Raji (cell line): ENCODE data around the gene SPACA4.

ENCODE experiments used
- POLR2A ChIP-seq: IDR thresholded peaks from 2 replicates; pipeline ENCODE4 v1.6.1; 2011; ENCODE audit warnings: low read depth, low read length, control low read depth; ENCODE audit not compliant: insufficient read depth

The SPACA4 gene

DNA sequence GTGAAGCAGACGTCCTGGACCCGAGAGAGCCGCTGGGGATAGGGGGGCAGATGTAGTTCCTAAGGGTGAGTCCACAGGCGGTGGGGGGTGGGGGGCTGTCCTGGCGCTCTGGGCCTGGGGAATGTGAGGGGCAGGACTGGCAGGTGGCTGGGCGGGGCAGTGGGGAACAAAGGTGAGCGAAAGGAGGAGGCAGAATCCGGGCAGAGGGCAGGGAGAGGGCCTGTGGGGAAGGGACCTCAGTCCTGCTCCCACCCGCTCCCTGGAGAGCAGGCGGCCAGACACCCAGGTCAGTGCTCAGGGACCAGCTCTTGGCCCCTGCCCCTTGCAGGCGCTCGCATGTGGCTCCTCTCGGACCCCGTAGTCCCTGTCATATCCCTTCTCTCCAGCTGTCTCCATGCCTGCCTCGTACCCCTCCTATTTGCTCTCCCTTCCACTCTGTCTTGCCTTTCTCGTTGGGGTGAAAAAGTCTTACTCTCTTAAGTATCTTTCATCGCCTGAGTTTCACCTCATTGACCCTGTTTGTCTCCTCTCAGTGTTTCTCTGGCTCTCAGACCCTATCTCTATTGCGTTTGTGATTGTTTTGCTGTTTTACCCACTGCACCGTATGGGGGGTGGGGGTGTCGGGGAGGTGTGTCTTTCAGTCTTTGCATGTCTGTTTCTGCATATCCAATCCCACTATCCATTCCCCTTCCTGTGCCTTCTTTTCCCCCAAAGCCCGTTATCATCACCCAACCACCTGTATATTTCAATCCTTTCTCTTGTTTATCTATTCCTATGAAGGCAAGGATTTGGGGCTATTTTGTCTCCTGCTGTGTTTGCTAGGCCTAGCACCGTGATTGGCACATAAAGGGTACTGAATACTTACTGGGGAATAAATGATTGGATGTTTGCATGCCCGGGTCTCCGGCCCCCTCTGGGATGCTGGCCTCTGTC, 18.5 kb downstream of the SPACA4 start:
- no peak for TF ChIP-seq POLR2A

DNA sequence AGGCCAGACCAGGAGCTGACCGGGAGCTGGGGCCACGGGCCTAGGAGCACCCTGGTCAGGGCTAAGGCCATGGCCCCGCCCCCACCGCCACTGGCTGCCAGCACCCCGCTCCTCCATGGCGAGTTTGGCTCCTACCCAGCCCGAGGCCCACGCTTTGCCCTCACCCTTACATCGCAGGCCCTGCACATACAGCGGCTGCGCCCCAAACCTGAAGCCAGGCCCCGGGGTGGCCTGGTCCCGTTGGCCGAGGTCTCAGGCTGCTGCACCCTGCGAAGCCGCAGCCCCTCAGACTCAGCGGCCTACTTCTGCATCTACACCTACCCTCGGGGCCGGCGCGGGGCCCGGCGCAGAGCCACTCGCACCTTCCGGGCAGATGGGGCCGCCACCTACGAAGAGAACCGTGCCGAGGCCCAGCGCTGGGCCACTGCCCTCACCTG, 19.4 kb downstream of the SPACA4 start:
- no peak for TF ChIP-seq POLR2A

DNA sequence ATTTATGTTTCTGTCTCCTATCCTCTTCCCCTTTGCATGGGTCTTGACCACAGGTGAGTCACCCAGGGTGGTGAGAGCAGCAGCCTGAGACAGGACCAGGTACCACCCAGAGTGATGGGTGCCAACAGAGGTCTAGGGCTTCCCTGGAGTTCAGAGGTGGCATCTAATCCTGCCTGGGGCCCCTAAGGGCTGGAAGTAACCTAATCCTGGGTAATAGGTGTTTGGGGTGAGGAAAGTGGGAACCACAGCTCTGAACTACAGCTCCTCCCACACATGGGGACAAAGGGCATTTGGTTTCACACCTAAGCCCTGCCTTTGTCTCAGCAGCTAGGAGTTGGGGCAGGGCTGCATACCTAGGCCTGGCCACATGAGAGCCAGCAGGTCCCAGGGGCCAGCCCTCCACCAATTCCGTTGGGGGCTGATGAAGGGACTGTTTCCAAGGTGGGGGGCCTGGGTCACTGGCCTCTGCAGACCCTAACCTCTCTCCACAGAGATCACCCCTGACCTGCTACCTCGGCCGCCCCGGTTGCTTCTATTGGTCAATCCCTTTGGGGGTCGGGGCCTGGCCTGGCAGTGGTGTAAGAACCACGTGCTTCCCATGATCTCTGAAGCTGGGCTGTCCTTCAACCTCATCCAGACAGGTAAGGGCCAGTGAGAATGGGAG, 20.8 kb downstream of the SPACA4 start:
- no peak for TF ChIP-seq POLR2A

DNA sequence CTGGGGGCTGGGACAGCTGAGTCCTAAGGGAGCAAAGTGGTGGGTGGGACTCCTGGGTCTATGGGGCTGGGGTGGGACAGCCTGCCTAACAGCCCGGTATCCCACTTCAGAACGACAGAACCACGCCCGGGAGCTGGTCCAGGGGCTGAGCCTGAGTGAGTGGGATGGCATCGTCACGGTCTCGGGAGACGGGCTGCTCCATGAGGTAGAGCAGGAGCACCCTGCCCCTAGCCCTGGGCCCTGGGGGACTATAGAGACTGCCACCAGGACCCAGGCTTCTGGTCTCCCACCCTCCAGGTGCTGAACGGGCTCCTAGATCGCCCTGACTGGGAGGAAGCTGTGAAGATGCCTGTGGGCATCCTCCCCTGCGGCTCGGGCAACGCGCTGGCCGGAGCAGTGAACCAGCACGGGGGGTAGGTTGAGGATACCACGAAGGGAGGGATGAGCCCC, 21.3 kb downstream of the SPACA4 start:
- TF ChIP-seq POLR2A = no peak

DNA sequence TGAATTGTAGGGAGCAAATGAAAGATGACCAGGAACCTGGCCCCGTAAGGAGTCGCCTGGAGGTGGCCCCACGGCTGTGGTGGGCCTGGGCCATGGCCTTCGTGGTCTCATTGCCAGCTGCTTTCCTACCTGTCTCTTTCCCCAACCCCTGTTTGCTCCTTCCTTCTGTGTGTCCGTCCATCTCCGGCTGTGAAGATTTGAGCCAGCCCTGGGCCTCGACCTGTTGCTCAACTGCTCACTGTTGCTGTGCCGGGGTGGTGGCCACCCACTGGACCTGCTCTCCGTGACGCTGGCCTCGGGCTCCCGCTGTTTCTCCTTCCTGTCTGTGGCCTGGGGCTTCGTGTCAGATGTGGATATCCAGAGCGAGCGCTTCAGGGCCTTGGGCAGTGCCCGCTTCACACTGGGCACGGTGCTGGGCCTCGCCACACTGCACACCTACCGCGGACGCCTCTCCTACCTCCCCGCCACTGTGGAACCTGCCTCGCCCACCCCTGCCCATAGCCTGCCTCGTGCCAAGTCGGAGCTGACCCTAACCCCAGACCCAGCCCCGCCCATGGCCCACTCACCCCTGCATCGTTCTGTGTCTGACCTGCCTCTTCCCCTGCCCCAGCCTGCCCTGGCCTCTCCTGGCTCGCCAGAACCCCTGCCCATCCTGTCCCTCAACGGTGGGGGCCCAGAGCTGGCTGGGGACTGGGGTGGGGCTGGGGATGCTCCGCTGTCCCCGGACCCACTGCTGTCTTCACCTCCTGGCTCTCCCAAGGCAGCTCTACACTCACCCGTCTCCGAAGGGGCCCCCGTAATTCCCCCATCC, 22.1 kb downstream of the SPACA4 start:
- 0 out of 2 replicates have a peak, but pooled peaks have one; percentile 11 for TF ChIP-seq POLR2A

DNA sequence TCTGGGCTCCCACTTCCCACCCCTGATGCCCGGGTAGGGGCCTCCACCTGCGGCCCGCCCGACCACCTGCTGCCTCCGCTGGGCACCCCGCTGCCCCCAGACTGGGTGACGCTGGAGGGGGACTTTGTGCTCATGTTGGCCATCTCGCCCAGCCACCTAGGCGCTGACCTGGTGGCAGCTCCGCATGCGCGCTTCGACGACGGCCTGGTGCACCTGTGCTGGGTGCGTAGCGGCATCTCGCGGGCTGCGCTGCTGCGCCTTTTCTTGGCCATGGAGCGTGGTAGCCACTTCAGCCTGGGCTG, 22.7 kb downstream of the SPACA4 start:
- no peak for TF ChIP-seq POLR2A

DNA sequence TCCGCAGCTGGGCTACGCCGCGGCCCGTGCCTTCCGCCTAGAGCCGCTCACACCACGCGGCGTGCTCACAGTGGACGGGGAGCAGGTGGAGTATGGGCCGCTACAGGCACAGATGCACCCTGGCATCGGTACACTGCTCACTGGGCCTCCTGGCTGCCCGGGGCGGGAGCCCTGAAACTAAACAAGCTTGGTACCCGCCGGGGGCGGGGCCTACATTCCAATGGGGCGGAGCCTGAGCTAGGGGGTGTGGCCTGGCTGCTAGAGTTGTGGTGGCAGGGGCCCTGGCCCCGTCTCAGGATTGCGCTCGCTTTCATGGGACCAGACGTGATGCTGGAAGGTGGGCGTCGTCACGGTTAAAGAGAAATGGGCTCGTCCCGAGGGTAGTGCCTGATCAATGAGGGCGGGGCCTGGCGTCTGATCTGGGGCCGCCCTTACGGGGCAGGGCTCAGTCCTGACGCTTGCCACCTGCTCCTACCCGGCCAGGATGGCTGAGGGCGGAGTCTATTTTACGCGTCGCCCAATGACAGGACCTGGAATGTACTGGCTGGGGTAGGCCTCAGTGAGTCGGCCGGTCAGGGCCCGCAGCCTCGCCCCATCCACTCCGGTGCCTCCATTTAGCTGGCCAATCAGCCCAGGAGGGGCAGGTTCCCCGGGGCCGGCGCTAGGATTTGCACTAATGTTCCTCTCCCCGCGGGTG, 23.2 kb downstream of the SPACA4 start:
- TF ChIP-seq POLR2A = no peak

DNA sequence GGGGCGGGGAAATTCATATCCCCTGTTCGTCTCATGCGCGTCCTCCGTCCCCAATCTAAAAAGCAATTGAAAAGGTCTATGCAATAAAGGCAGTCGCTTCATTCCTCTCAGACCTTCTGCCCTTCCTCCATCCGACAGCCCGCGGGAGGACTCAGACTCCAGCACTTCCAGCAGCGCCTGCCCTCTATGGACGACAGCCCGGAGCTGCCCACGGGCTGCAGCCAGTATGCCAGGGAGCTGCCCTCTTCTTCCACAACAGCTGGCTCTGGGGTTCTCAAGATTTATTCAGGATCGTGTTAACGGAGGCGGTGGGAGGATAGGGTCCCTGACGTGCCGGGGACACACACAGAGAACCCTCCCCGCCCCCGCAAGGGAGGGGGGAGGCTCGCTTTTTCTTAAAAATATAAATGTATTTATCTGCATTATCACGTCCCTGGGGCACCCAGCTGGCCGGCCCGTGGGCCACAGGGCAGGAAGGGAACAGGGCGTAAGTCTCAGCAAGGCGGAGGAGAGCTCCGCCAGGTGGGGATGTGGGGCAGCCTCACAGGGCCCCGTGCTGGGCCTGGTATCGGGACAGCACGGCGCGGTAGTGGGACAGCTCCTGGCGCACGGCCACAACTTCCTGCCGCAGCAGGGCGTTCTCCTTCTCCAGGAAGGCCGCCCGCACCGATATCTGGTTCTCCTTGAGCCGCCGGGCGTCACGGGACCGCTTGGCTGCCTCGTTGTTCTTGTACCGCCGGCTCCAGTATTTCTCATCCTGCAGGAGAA, 23.9 kb downstream of the SPACA4 start:
- 0 out of 2 replicates have a peak, but pooled peaks have one; percentile 8 for TF ChIP-seq POLR2A

DNA sequence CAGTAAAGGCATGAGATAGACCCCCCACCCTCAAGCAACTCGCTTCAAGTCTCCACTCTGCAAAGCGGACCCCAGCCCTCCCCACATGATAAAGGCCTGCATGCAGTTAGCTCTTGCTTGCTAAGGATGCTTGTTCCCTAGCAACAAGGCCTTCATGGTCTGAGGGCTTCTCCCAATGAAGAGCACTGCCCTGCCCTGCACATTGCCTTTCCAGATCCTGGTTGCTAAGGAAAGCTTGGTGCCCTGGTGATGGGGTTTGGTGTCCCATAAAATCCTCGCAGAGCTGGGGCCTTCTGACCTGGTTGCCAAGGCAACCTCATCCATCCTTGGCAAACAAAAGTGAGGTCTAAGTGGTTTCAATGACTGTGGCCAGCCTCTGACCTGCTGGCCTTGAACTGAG, 24.7 kb downstream of the SPACA4 start:
- TF ChIP-seq POLR2A = 0 out of 2 replicates have a peak, but pooled peaks have one; percentile 10

DNA sequence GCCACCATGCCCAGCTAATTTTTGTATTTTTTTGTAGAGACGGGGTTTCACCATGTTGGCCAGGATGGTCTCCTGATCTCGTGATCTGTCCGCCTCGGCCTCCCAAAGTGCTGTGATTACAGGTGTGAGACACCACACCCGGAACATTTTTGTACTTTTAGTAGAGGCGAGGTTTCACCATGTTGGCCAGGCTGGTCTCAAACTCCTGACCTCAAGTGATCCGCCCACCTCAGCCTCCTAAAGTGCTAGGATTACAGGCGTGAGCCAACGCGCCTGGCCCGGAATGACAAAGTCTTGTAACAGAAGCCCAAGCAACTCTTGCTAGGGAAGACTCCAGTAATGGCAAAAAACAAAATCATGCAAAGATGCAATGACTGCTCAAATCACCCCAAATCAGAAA, 25.7 kb downstream of the SPACA4 start:
- 0 out of 2 replicates have a peak, but pooled peaks have one; percentile 1 for TF ChIP-seq POLR2A

DNA sequence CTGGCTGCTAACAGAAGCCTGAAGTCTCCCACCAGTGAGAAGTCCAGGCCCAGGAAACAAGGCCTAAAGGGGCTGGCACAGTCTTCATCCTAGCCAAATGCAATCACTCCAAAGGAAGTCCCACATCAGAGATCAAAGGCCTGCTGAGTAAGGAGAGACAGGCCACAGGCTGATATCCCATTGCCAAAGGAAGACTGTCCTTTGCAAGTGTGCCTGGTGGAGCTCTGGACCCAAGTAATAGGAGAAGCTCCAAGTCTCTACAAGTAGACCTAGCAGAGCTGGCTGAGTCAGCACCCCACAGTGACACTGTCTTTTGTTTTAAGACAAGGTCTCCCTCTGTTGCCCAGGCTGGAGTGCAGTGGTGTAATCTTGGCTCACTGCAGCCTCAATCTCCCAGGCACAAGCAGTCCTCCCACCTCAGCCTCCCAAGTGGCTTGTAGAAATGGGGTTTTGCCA, 26.2 kb downstream of the SPACA4 start:
- no peak for TF ChIP-seq POLR2A

DNA sequence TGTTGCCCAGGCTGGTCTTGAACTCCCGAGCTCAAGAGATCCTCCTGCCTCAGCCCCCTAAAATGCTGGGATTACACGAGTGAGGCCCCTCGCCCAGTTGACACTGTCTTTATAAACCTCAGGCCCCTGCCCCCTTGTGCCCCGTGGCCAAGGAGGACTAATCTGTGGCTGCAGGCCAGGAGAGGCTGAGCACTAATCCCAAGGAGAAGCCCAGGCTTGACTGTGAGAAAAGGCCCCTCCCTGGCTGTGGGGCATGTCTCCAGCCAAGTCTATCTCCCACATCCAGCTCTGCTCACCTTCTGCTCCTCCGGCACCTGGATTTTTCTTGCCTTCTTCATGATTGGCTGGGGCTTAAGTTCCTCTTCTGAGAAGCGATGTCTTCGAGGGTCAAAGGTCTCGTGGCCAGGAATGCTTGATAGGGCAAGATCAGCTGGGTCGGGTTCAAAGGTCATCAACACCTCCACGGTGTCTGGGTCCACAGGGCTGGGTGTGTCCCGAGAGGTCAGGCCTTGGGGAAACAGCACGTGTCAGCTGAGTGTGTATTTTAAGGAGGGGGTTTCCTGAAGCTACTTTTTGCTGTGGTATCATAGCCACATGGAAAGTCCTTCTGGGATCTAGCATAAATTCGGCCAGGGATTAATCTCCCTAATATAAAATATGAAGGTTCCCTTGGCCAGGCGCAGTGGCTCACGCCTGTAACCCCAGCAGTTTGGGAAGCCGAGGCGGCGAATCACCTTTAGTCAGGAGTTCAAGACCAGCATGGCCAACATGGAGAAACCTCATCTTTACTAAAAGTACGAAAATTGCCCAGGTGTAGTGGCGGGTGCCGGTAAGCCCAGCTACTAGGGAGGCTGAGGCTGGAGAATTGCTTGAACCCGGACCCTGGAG, 26.9 kb downstream of the SPACA4 start:
- no peak; the same call in 1 of the 2 replicates for TF ChIP-seq POLR2A

DNA sequence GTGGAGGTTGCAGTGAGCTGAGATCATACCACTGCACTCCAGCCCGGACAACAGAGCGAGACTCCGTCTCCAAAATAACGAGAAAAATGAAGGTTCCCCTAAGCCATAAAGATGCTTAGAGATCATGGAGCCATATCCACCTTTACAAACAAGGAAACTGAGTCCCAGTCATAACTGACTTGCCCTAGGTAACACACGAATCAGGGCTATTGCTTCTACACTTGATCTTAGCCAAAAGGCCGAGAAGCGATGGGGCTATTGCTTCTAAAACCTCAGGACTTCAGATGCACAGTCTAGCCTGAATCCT, 27.4 kb downstream of the SPACA4 start:
- no peak for TF ChIP-seq POLR2A
